ENCODE measurements around the gene FILIP1L.

The FILIP1L gene

DNA sequence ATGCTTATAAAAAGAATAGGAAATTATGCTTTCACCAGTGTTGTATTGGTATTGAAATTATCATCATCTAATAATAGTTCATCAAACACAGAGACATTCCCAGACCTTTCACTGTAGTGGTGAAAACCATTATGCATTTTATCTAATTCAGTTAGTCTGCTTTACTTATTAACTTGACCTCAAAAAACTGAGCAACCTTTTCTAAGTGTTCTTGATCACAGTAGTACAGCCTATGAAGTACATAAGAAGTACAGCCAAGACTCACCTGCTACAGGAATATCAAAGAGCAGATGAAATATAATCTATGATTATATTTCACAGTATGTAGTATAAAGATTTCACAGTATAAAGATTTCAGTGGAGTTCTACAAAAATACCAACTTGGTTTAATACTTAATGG lies 75.2 kb downstream of the FILIP1L start:
- DNase-seq, result no peak

DNA sequence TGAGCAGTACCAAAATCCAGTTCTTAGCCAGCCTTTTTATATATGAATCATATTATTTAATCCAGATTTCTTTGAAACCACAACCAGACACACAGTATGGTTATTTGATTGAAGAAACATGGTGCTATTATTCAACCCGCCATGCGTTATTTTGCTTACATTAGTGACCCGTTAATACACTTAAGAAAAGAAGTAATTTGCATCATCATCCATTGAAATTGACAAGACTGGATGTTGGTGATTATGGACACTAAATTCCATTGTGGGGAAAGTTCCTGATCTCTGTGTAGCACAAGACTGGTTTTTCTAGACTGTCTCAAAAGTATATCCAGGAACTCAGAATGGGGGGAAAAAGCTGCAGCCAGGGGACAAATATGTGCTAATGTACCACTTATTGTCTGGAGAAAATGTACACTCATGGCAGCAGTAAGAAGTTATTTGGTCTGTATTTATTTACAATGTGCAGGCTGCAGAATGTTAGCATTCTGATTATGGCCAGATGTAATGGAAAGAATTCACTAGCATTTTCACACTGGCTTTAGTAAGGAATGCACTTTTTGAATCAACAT lies 80.3 kb downstream of the FILIP1L start:
- no peak for DNase-seq

DNA sequence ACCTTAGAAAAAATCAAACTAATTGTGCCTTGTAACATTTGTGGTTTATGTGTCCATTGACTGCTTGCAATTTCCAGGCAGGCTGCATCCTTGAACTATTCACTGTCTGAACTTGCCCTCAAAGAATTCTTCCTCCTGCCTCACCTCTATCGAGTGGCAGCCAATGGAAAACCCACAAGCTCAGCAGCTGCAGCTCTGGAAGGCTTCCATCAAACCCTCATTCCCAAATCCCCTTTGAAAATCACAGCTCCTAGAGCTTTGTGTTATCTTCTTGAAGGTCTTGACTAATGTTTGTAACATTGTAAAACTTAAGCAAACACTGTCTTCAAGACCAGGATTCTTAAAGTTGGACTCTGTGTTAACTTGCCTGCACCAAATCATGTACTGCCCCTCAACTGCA lies 81.1 kb downstream of the FILIP1L start:
- no peak for DNase-seq

DNA sequence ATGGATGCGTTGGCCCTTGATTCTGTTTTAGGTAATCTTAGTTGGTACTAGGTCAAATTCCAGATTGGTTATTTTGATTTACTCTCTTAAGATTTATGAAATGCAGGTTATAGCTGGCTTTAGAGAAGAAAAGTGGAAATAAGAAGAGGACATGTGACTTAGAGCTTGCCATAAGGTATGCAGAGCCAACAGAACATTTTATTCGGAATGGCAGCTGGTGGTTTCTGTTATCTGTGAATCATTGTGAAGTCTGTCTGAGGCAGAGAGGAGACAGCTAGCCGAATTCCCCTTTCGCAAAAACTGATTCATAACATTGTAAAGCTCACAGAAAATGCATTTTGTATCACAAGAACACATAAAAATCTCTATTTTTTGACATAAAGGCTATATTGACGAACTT lies 82.1 kb downstream of the FILIP1L start:
- DNase-seq, result no peak

DNA sequence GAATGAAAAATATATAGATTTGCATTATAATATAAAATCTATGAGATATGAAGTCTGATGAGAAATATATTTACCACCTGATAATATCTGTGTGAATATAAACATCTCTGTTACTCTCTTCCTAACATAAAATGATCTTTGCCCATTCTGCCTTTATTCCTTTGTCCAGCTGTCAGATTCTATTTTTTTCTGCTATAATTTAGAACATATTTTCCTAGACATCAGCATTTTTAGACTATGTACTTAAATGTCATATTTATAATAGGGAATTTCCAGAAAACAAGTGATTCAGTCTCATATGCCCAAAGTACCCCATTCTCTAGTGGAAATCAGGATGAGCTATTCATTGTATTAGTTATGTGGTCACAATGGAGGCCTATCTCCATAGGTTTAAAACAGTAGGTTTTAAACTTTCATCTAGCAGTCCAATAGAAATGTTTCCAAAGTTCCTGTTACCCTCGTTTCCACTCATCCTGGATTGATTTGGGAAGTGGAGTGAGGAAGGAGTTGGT lies 83.3 kb downstream of the FILIP1L start:
- no peak for DNase-seq

DNA sequence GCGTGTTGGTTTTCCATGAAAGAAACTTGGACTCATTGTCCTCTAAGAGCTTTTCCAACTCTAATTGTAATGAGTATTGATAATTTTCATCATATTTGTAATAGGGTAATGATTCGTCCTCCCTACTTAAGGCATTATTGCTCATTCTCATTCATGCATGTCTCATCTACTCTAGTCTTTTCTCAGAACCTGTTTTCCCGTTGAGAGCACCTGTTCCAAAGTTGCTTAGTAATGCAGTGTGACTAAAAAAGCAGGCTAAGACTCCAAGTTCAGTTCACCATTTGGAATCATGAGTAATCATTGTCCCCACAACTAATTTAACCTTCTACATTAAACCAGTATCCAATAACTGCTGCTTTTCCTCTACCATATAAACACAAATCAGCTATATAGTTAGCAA lies 84.0 kb downstream of the FILIP1L start:
- DNase-seq, result no peak

DNA sequence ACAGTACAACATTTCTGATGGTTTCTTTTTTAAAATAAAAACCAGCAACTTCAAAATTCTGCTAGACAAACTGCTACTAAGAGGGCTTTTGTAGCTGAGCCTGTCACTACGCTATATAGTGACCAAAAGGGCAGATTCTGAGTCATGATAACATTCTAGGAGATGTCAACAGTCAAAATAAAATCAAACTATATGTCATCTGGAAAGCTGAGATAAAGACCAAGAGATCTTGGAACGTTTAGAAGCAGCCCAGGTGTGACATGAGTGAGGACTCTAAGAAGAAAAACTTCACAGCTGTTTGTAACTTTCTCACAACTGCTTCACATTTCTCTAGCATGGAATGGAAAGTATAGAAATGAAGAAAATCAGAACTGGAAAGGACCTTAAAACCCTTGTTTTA lies 84.6 kb downstream of the FILIP1L start:
- DNase-seq, result no peak

DNA sequence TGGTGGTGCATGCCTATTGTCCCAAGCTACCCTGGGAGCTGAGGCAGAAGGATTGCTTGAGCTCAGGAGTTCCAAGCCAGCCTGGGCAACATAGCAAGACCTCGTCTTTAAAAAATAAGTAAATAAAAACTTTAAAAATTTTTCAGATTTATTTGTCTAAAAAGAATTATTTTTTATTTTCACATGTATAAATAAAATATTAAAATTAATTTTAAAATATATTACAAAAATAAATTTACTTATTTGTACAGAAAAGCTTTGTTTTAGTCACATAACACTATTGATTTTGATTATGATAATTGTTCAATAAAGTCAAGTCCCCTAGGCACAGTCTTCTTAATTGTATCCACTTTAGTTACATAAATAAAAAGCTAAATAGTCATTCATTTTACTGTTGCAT lies 85.2 kb downstream of the FILIP1L start:
- DNase-seq, result no peak

DNA sequence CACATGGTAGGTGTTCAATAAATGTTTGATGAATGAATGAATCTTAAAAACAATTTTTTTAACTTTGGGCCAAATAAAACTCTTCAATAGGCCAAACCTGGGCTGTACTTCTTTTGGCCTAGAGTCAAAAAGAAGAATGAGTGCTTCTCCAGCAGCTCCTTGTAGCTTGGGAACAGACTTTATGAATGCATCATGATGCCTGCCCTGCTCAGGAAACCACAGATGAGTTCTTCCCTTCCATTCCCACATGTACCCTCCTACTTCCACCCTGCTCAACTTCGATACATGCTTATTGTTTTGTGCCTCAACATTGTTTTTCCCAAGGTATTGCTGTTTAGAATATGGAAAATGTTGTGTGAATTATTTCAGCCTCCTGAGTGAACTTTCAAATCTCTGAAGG lies 87.0 kb downstream of the FILIP1L start:
- DNase-seq, result no peak

DNA sequence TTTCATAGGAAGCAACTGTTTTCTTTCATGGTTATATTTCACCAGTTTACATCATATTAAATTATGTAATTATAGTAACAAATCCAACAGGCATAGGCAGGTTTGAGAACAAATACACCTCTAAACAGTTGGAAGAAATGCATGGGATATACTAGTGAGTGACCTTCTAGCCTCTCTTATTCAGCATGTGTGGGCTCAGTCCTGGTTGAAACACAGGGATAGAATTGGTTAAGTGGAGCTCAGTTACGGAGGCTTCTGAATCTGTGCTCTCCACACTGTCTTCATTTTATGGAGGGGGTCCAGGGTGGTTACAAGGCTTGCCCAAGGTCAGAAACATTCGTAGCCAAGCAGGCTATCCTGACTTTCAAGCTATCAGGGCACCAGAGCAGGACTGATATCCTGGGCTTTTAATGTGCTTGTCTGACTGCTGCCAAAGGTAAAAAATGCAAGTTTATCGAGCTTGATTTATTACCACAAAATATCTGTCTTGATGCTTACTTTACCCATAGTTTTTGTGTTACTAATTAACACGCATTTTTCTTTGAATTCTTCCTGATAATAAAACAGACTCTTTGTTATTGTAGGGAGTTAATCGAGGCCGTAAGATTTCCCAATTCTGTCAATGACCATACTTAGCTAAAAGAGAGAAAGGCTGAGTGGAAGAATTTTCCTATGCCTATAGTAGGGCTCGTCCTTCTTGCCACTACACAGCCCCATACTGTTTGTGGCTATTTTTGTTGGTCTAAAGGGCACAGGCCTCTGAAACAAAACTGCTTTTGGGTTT lies 89.6 kb downstream of the FILIP1L start:
- no peak for DNase-seq

DNA sequence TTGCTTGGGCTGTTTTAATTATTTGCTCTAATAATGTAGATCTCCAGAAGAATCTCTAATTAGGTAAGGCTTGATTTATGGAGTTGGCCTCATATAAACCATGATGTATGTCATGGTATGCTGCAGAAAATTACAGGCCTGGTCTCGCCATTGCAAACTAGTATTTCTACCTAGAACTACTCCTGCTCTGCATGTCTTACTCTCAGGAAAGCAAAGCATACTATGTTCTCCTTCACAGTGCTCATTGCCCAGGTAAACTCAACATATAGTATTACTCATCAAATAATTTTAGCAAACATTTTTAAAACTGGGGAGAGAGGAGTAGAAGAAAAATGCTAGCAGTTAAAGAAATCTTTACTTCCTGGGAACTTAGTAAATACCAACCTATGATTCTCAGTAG lies 90.7 kb downstream of the FILIP1L start:
- no peak for DNase-seq

DNA sequence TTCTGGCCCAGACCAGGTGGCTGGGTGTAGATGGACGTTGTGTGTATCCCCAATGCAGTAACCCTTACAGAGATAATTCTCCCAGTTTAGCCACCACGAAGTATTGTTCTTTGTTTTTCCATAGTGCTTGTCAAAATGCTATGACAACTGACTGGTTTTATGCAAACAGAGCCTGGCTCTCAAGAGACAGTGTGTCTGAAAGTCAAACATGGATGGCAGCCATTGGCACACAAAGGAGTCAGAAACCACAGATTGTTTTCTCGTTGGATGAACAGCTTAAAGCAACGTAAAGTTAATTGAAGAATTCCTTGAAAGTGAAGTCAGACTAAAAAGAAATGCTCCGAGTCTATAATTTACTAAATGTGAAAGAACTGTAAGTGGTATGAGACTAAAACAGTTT lies 91.2 kb downstream of the FILIP1L start:
- no peak for DNase-seq

DNA sequence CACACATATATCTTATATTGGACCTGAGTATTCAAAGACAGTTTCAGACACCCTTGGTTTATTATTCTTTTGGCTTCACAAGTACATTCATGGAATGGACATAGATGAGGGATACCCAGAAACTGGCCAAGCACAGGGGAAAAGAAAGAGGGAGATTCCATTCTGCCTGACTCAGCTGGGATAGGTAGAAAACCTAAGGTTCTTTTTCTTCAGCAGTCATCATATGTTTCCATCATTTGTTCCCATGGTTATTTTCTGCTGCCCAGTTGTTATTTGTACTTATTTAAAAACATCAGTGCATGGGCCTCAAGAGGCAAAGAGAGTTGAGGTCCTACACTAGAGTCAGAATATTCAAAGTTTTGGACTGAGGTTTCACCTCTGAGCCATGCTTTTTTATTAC lies 91.8 kb downstream of the FILIP1L start:
- DNase-seq, result no peak

DNA sequence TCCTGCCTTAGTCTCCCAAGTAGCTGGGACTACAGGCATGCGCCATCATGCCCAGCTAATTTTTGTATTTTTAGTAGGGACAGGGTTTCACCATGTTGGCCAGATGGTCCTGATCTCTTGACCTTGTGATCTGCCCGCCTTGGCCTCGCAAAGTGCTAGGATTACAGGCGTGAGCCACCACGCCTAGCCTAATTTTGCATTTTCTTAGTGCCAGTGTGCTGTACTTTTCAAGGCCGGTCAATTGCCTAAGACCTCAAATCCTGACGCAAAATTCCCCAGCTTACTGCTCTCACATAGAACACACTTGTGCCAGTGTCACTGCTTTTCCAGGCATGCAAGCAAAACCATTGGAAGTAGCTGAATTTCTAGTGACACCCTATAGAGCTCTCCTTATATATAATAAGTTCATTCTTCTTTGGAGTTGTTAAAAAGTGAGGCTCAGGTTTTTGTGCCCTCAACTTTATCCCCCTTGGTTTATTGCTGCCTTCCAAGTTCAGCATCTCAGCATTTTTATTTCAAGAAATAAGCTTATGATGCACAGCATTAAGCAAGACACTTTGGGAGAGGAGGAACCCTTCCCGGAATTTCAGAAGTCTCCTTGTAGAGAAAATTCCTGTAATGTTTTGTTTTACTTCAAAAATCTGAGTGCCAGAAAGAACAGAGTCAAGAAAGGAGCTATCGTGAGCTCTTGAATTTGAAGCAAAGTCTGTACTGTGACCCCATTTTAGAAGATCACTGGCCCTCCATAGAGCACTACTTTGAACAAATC lies 93.2 kb downstream of the FILIP1L start:
- no peak for DNase-seq

DNA sequence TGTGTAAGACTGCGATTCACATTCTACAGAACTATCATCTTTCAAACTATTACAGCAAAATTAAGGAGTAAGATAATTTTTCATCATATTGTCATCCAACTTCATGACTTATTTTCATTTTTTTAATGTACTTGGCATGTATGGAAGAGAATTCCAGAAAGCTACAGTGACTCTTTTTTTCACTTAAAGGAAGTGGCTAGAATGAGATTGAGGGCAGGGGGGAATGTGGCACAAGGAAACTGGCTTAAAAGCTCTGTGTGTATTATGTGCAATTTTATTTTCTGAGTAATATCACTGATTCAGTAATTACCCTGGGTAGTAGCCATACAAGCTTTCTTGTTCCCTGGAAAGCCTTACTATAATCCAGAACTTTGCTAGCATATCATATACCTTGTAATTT lies 94.6 kb downstream of the FILIP1L start:
- no peak for DNase-seq

DNA sequence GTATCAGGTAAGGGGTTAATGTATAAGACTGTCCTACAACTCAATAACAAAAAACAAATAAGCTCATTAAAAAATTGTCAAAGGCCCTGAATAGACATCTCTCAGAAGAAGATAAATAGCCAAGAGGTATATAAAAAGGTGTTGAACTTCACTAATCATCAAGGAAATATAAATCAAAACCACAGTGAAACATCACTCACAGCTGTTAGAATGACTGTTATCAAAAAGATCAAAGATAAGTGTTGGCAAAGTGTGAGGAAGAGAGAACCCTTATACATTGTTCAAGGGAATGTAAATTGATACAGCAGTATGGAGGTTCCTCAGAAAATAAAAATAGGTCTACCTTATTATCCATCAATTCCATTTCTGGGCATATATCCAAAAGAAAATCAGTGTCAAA lies 95.5 kb downstream of the FILIP1L start:
- no peak for DNase-seq

DNA sequence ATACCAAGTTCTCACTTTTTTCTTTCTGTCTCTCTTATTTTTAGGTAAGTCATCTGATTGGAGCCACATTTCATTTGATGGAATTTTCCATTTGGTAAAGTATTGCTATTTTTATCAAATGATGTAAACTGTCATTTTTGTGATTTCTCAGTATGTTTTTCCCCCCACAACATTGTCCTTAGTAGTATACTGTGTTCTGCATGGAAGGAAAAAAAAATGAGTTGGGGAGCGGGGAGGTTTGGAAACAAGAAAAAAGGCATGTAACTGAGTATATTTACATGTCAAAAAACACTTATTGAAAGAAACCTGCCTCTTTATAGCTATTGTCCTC lies 104.2 kb downstream of the FILIP1L start:
- no peak for DNase-seq

DNA sequence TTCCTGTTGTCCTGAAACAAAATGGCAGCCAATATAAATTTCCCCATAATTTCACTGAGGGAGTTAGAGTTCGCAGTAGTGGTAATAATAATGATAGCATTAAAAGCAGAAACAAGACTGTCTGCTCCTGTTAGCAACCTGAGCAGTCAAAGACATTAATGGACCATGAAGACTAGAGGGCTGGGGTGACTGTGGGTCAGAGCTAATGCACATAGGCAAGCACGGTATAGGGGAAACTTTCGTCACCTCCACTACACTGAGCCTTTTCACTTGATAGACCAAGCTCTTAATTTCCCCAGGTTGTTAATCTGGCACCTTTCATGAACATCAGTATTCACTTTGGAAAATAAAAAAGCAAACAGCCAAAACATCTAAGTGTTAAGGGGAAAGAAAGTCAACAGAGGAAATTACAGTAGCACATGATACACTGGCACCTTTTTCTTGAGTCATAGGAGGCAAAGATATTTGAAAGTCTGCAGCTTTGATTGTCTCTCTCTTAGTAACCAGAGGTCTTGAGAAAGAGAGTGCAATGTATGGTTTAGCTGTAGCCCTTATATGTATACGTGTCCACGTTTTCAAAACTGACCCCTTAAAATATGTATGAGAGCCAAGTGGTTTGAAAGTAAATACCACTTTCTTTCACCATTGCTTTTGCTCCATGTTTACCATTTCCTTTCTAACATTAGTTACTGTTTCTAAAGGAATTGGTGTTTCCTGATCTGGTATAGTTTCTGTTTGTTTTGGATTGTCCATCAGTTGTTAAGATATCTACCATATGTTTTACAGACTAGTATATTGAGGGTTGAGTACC lies 104.8 kb downstream of the FILIP1L start:
- no peak for DNase-seq

DNA sequence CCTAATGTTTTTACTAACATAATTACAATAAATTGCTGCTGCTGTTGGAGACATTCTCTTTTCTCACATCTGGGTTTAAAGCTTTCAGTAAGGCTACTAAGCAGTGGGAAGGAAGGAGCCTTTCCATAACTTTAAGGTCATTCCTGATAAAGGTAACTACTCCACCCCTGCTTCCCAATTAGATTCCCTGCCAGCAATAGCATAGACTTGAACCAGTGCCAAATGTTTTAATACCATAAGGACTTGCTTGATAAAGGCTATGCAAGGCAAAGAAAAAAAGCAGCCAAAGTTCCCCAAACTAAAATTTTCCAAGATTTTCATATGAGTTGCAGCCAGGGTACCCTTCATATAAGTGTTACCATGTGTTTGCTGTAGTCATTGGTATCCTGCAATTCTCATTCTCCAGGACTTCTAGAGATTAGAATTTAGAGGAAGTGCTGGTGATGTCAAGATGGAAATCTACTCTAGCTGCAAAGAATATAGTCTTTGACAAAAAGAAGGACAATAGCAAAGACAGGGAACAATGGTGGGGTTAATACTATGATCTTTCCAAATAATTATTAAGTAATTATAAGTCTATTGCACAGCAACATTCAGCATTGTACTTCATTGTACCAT lies 106.1 kb downstream of the FILIP1L start:
- DNase-seq, result no peak

DNA sequence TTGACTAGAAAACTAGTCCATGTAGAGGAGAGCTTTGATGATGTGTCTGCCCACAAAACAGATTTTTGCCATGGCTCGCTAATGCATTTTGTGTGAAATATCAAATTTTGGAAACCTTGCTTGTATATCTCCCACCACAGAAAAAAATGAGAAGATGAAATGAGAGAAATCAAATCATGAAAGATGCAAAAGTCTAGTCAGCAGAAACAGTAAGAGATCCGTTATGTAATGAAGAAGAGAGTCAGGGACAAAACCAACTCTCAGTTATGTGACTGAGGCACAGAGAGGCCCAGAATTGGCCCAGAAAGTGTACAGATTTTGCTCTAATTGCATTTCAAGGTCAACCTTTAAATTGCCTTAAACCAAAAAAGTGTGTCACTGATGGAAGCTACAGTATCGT lies 107.0 kb downstream of the FILIP1L start:
- no peak for DNase-seq

DNA sequence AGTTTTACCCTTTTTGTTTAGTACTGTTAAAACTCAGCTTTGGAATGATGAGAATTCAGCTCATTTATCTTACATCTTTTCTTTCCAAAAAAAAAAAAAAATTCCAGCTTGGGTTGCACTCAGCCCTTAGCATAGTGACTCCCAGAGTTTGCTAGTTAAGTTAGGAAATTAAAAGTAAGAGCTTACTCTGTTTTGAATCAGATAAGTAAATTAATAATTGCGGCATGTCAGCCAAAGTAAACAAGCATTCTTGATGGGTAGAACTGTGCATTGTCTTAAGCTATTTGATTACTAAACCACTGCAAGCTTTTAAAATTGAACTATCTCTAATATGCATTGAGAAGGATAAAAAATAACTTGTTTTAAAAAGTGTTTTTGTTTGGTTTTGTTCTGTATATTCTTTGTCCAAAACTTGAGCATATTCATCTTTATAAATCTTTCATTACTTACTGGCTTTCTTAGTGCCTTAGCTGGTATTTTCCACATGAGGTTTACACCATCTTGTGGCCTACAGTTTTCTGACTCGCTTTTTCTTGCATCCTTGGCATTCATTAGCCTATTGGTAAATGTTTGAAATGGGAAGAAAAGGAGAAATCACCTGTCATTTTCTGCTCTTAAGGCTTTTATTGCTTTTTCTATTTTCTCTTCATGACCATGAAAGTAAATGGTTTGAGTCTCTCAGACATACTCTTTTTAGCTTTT lies 107.6 kb downstream of the FILIP1L start:
- no peak for DNase-seq
